Stomach (tissue), 9 donors: Measurements from ENCODE around the gene RMRP. TPM values are rescaled to one million over a fixed set of nuclear protein-coding genes. Genes with fewer than 3 reads are reported as not detected.

Experiments used
- DNase-seq, 2 donors: peaks; one replicate each; pipeline versions ENCODE4 v3.0.0 to v3.0.0-alpha.2; 2013 to 2019
- H3K27ac ChIP-seq, 5 donors: fragments of 200-600 bp in 4 of 5; sonication (generic) in 4 of 5; one replicate each; pipeline ENCODE4 v1.5.1; 2013 to 2019; ENCODE audit warnings: mild to moderate bottlenecking in 1 of 5, moderate library complexity in 1 of 5
- H3K27me3 ChIP-seq, 3 donors: fragments of 200-600 bp; sonication (generic); one replicate each; pipeline ENCODE4 v1.5.1; 2017 to 2019; ENCODE audit warnings: mixed run types in 1 of 3
- H3K36me3 ChIP-seq, 4 donors: fragments of 200-600 bp; sonication (generic); 1 replicate in 3 of 4; 2 replicates in 1 of 4; pipeline ENCODE4 v1.5.1; 2016 to 2019
- H3K4me1 ChIP-seq, 4 donors: fragments of 200-600 bp; sonication (generic); one replicate each; pipeline ENCODE4 v1.5.1; 2016 to 2019
- H3K4me3 ChIP-seq, 4 donors: fragments of 200-600 bp; sonication (generic) in 3 of 4; one replicate each; pipeline ENCODE4 v1.5.1; 2016 to 2019; ENCODE audit warnings: mild to moderate bottlenecking in 1 of 4
- H3K9me3 ChIP-seq, 4 donors: fragments of 200-600 bp; sonication (generic); one replicate each; pipeline ENCODE4 v1.5.1; 2016 to 2019
- CTCF ChIP-seq, 7 experiments: fragments of 450-650 bp in 4 of 7; fragments of 200-600 bp in 3 of 7; sonication (generic) in 3 of 7; IDR thresholded peaks; one replicate each; pipeline ENCODE4 v1.5.1; 2016 to 2019; ENCODE audit warnings: antibody characterized with exemption in 7 of 7, control low read depth in 2 of 7, mild to moderate bottlenecking in 1 of 7
- EP300 ChIP-seq: sonication (generic); formaldehyde crosslinking; IDR thresholded peaks from one replicate; pipeline ENCODE4 v1.6.1; 2017; ENCODE audit warnings: antibody characterized with exemption
- POLR2A ChIP-seq, 4 donors: fragments of 450-650 bp; IDR thresholded peaks; one replicate each; pipeline ENCODE4 v1.6.1; 2016; ENCODE audit warnings: antibody characterized with exemption in 4 of 4, control low read depth in 2 of 4, mild to moderate bottlenecking in 1 of 4, moderate library complexity in 1 of 4
- POLR2AphosphoS5 ChIP-seq, 3 donors: sonication (generic); formaldehyde crosslinking; IDR thresholded peaks; one replicate each; pipeline ENCODE4 v1.6.1; 2016; ENCODE audit warnings: antibody characterized with exemption in 3 of 3
- WGBS, 5 donors: extraction: QIAGEN DNeasy Blood & Tissue Kit in 3 of 5; methylation state at CpG; one replicate each; pipeline versions ENCODE4 v1.1.5 to v1.1.7; 2013 to 2018; 5-methylcytosine and 5-hydroxymethylcytosine counted together
- intact Hi-C: fragments of 100-400 bp; cut with DNase I; formaldehyde crosslinking; loops from one replicate; pipeline ENCODE4 v1.15.1; 2023; ENCODE audit warnings: low total_unique reads
- polyA plus RNA-seq, 3 donors: library from polyadenylated mRNA; stranded (reverse); fragments of 200-250 nt; gene quantifications; one replicate each; pipeline ENCODE4 v1.2.3, GENCODE V29; 2013
- total RNA-seq, 5 donors: library from RNA; depleted of rRNA; stranded (reverse); fragments of >200 nt; gene quantifications; one replicate each; pipeline versions ENCODE4 v1.1.0 to v1.2.3, GENCODE V29; 2014 to 2016
- donor health status: healthy with polysubstance abuse.
- donor health status: Bipolar disorder and iron deficiency.
- donor health status: healthy.

RMRP gene
- total and polyA plus RNA-seq, 8 donors = 64.3 to 137,340 (median 19,772) TPM; not detected in 2

DNA sequence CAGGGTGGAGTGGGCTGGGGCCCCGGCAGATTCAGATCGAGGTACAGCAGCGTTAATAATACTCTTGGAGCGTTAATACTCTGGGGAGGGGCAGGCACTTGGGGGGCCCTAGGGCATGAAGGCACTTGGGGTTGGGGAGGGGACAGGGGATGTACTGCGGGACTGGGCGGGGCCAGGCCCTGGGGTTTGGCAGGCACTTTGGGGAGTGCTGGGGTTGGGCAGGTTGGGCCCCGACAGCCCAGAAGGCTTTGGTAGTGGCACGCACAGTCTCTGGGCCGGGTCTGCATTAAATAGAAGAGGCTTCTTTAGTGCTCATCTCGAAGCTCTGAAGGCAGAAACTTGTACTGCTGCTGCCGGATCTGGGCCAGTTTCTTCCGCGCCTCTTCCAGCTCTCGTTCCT lies 39.7 kb upstream of the RMRP start:
- Histone ChIP-seq H3K4me3 (no peak overlapping the region), H3K27ac (peak overlapping the region; percentile 64 to 97 (median 92)), H3K27me3 (no peaks in the 10 kb centered on the region), H3K36me3 (peaks cover 56 to 67% (median 62%) of the 10 kb centered on the region in 4 donors), H3K9me3 (no peaks in the 10 kb centered on the region), H3K4me1 (peaks cover 26 to 47% (median 37%) of the 10 kb centered on the region in 4 donors)
- TF ChIP-seq EP300 (no peak), POLR2AphosphoS5 (IDR thresholded peaks at IDR 0.05) (no peak), CTCF (IDR thresholded peaks at IDR 0.05) (no peak), POLR2A (IDR thresholded peaks at IDR 0.05) (no peak)
- WGBS, 5 donors = 62 to 84% (median 79%) methylated on average over 14 of the region's 14 CpGs
- intact Hi-C loops = no loop called here
- DNase-seq = no peak

GRCh38 chr9:35696520-35697215 lies 38.8 kb upstream of the RMRP start:
- H3K27me3 ChIP-seq = no peaks in the 10 kb centered on the region
- no peaks in the 10 kb centered on the region for H3K9me3 ChIP-seq
- DNase-seq = peak; percentile 81 to 83
- TF ChIP-seq POLR2AphosphoS5 (IDR thresholded peaks at IDR 0.05) (peak; percentile 18 to 86 (median 64)), CTCF (IDR thresholded peaks at IDR 0.05) (peak in 5 of 7 experiments; percentile 86 to 94 (median 91)), POLR2A (IDR thresholded peaks at IDR 0.05) (no peak), EP300 (peak; percentile 71)
- H3K4me1 ChIP-seq = peaks cover 26 to 50% (median 37%) of the 10 kb centered on the region in 4 donors
- peak overlapping the region; percentile 64 to 97 (median 92) for H3K27ac ChIP-seq
- H3K4me3 ChIP-seq = no peak overlapping the region
- intact Hi-C loops = no loop called here
- WGBS, 5 donors = 24 to 34% (median 27%) methylated on average over 9 of the region's 9 CpGs
- peaks cover 48 to 59% (median 54%) of the 10 kb centered on the region in 4 donors for H3K36me3 ChIP-seq

- no peak overlapping the region for H3K4me3 ChIP-seq
- H3K27me3 ChIP-seq = no peaks in the 10 kb centered on the region
- H3K9me3 ChIP-seq = no peaks in the 10 kb centered on the region
- H3K36me3 ChIP-seq = peaks cover 41 to 52% (median 47%) of the 10 kb centered on the region in 4 donors
- DNase-seq = peak; percentile 47 to 65
- intact Hi-C loops = no loop called here
- TF ChIP-seq POLR2A (IDR thresholded peaks at IDR 0.05) (no peak), POLR2AphosphoS5 (IDR thresholded peaks at IDR 0.05) (peak in 2 of 3 donors; percentile 64 to 87)
- 31 to 72% (median 42%) methylated on average over 3 of the region's 3 CpGs for whole genome bisulfite sequencing, 5 donors
- H3K4me1 ChIP-seq = peaks cover 30 to 57% (median 41%) of the 10 kb centered on the region in 4 donors
- peak overlapping the region; percentile 70 to 97 (median 92) for H3K27ac ChIP-seq
Observed at GRCh38 chr9:35695943-35696401, 38.2 kb upstream of the RMRP start.

GRCh38 chr9:35691757-35692301 lies 34.0 kb upstream of the RMRP start:
- peak overlapping the region in 3 of 4 donors; percentile 65 to 75 (median 67) for H3K4me3 ChIP-seq
- H3K9me3 ChIP-seq = no peaks in the 10 kb centered on the region
- H3K27ac ChIP-seq = peak overlapping the region; percentile 5 to 97 (median 95)
- peak in 1 of 2 donors; percentile 61 for DNase-seq
- H3K4me1 ChIP-seq = peaks cover 29 to 77% (median 60%) of the 10 kb centered on the region in 4 donors
- 65 to 81% (median 73%) methylated on average over 13 of the region's 13 CpGs for WGBS, 5 donors
- no peaks in the 10 kb centered on the region for H3K27me3 ChIP-seq
- TF ChIP-seq POLR2AphosphoS5 (IDR thresholded peaks at IDR 0.05) (peak in 2 of 3 donors; percentile 69 to 81), POLR2A (IDR thresholded peaks at IDR 0.05) (no peak), EP300 (peak; percentile 71)
- intact Hi-C loops = no loop called here
- H3K36me3 ChIP-seq = peaks cover 5 to 20% (median 14%) of the 10 kb centered on the region in 4 donors

DNA sequence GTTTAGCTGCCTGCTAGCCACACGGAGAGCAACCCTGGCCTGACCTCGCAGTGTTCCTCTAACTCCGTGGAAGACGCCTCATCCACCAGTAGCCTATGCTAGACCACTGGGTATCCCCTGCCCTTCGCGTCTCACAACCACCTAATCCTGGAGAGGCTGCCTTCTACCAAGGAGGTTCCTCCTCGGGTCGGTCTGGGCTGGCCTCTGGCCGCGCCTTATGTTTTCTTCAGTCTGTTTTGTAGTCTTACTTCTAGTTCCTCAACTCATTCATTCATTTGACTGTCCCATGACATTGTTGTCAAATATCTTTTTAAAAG lies 33.5 kb upstream of the RMRP start:
- no peak for DNase-seq
- intact Hi-C loops = no loop called here
- H3K27me3 ChIP-seq = no peaks in the 10 kb centered on the region
- peaks cover 4 to 20% (median 11%) of the 10 kb centered on the region in 4 donors for H3K36me3 ChIP-seq
- H3K4me3 ChIP-seq = peak overlapping the region; percentile 65 to 75 (median 70)
- 19 to 27% (median 24%) methylated on average over 9 to 10 of the region's 10 CpGs for WGBS, 5 donors
- H3K4me1 ChIP-seq = peaks cover 23 to 76% (median 59%) of the 10 kb centered on the region in 4 donors
- peak overlapping the region; percentile 92 to 97 (median 95) for H3K27ac ChIP-seq
- TF ChIP-seq EP300 (no peak), CTCF (IDR thresholded peaks at IDR 0.05) (no peak), POLR2A (IDR thresholded peaks at IDR 0.05) (no peak), POLR2AphosphoS5 (IDR thresholded peaks at IDR 0.05) (no peak)
- H3K9me3 ChIP-seq = no peaks in the 10 kb centered on the region
